Upper lobe of right lung (tissue), 1 donor: ENCODE measurements around the gene EID1. TPM values are rescaled to one million over a fixed set of nuclear protein-coding genes. Genes with fewer than 3 reads are reported as not detected.

Experiments
- ATAC-seq: fragments of 200-7000 bp; cut with Tn5 transposase; one replicate; pipeline ENCODE4 v1.9.1; 2020; ENCODE audit warnings: mild to moderate bottlenecking, moderate library complexity
- DNase-seq: peaks from one replicate; pipeline ENCODE4 v3.0.0-alpha.2; 2020
- H3K27ac ChIP-seq: fragments of 200-600 bp; one replicate; pipeline ENCODE4 v1.8.0; 2022
- H3K27me3 ChIP-seq: fragments of 200-600 bp; one replicate; pipeline ENCODE4 v1.8.0; 2022; ENCODE audit warnings: mild to moderate bottlenecking
- H3K36me3 ChIP-seq: fragments of 200-600 bp; one replicate; pipeline ENCODE4 v1.8.0; 2022
- H3K4me1 ChIP-seq: fragments of 200-600 bp; one replicate; pipeline ENCODE4 v1.8.0; 2022
- H3K4me3 ChIP-seq: fragments of 200-600 bp; one replicate; pipeline ENCODE4 v1.8.0; 2022; ENCODE audit warnings: mild to moderate bottlenecking
- H3K9me3 ChIP-seq: fragments of 200-600 bp; one replicate; pipeline ENCODE4 v1.8.0; 2022
- intact Hi-C: fragments of 100-400 bp; cut with DNase I; formaldehyde crosslinking; loops from one replicate; pipeline ENCODE4 v1.11.0; 2022
- total RNA-seq: library from RNA; stranded (reverse); fragmentation: NEBNext Ultra II Directional; extraction: Animal tissue kit (Norgen Biotek cat#: 25700); gene quantifications from one replicate; pipeline ENCODE4 v1.2.1, GENCODE V29; 2021
- TF ChIP-seq, protein P1 (sequence below): fragments of 200-600 bp; IDR thresholded peaks from one replicate; pipeline ENCODE4 v1.8.0; 2022; ENCODE audit warnings: antibody characterized with exemption
- donor health status: DM: no; HTN: yes; CAD: no; lungs with severe emphysema.

EID1 gene
- total RNA-seq, 1 donor from 2014 or later, result 95.3 TPM

DNA sequence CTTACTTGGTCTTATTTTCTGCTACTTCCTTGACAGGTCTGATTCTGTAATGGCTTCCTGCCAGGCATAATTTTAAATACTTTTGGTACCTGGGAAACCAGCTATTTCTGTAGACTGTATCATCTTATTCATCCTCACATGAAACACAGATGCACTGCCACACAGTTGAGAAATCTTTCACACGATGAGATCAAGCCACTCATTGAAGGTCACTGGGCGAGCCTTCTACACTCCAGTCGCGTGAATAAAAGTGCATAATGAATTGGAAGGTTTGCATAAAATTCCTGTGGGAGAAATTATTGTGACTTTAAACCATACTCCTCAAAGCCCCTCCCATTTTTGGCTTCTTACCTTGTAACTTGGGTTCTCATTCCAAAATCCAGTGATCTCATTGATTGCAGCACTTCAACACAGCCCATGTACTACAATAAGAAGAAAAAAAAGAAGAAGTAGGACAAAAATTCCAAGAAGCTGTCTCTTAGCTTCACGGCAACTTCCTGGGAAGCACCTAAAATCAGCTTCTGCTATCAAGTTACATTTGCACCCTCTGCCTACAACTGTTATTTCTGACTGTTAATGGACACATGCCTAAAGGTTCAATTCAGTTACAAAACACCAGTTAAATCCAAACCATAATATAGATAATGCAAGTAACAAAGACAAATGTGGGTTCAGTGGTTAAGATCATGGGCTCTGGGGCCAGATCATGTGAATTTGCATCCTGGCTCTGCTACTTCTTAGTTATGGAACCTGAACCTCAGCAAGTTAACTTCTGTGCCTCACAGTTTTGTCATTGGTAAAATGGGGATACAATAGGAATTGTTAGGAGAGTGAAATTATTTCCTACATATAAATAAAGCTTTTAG, 46.8 kb downstream of the EID1 start:
- Histone ChIP-seq H3K4me3 (no peak overlapping the region), H3K36me3 (no peaks in the 10 kb centered on the region), H3K27ac (no peak overlapping the region), H3K27me3 (no peaks in the 10 kb centered on the region), H3K9me3 (no peaks in the 10 kb centered on the region), H3K4me1 (no peaks in the 10 kb centered on the region)
- DNase-seq (no peak), ATAC-seq (no peak)
- TF ChIP-seq, protein P1, sequence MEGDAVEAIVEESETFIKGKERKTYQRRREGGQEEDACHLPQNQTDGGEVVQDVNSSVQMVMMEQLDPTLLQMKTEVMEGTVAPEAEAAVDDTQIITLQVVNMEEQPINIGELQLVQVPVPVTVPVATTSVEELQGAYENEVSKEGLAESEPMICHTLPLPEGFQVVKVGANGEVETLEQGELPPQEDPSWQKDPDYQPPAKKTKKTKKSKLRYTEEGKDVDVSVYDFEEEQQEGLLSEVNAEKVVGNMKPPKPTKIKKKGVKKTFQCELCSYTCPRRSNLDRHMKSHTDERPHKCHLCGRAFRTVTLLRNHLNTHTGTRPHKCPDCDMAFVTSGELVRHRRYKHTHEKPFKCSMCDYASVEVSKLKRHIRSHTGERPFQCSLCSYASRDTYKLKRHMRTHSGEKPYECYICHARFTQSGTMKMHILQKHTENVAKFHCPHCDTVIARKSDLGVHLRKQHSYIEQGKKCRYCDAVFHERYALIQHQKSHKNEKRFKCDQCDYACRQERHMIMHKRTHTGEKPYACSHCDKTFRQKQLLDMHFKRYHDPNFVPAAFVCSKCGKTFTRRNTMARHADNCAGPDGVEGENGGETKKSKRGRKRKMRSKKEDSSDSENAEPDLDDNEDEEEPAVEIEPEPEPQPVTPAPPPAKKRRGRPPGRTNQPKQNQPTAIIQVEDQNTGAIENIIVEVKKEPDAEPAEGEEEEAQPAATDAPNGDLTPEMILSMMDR, result no peak
- intact Hi-C loops, result no loop called here

DNA sequence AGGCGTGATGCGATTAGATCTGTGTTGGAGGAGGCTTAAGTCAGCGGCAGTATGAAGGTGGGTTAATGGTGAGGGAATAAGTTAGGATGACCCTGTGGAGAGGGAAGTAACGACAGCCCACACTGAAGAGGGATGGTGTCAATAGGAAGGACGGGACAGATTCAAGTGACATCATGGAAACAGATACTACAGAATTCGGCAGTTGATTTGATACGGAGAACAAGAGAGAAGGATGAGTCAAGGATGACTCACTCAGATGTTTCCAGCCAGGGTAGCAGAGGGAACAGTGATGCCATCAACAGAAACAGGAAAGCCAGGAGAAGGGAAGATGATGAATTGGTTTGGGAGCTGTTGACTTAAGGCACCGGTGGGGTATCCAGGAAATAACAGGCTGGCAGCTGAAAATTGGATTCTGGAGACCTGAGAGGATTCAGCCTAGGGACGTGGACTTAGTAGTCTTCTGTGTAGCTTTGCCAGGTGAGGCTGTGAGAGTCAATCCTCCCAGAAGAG, 47.8 kb downstream of the EID1 start:
- intact Hi-C loops, result no loop called here
- H3K27me3 ChIP-seq, result no peaks in the 10 kb centered on the region
- H3K9me3 ChIP-seq, result no peaks in the 10 kb centered on the region
- H3K4me3 ChIP-seq, result no peak overlapping the region
- ATAC-seq (no peak), DNase-seq (no peak)
- H3K36me3 ChIP-seq, result no peaks in the 10 kb centered on the region
- no peaks in the 10 kb centered on the region for H3K4me1 ChIP-seq
- TF ChIP-seq, protein P1, result no peak
- no peak overlapping the region for H3K27ac ChIP-seq

DNA sequence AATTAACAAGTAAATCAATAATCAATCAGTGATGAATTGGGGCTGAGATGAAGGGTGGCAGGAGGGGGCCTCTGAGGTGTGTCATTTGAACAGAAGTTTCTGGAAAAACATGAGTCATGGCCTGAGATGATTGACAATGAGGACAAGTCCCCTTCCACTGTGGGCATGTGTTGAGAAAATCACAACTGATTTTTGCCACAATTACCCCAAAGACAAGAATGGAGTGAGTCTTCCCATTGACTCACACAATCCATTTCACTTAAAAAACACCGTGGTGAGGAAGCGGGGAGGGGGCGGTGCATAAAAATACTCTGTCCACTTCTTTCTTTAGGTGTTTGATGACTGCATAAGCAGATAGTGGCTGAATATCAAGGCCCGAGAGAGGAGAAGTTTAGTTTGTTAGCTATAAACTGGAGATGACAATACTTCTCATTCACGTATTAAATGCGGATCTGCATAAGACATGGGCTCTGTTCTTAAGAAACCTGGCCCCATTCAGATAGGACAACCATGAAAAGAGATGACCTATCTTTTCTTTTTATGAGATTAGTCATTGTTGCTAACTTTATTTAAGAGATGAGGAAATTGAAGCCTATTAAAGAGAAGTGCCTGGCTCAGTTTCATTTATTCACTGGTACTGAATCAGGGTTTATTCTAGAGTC, 51.1 kb downstream of the EID1 start:
- no peak for DNase-seq
- Histone ChIP-seq H3K9me3 (no peaks in the 10 kb centered on the region), H3K27ac (no peak overlapping the region), H3K4me3 (no peak overlapping the region), H3K36me3 (no peaks in the 10 kb centered on the region), H3K4me1 (no peaks in the 10 kb centered on the region), H3K27me3 (no peaks in the 10 kb centered on the region)
- ATAC-seq, result no peak
- intact Hi-C loops, result no loop called here
- TF ChIP-seq, protein P1, result no peak

DNA sequence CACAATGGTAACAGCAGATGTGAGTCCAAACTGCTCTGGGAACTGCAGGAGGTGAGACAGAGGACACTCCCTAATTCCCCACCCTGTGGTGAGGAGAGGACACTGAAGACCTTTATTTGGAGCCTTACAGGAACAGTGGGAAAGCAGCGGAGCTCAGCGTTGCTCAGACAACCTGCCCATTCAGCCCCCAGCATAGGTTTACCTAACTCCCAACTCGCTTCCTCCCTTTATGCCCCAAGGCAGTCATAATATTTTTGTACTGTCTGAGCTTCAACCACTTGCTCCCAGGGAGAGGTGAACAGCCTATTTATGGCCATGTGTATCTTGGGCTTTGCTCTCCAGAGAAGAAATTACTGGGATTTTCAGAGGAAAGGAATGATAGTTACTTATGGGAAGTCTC, 51.7 kb downstream of the EID1 start:
- no peak for ATAC-seq
- no peak for DNase-seq
- intact Hi-C loops, result no loop called here
- Histone ChIP-seq H3K4me1 (no peaks in the 10 kb centered on the region), H3K9me3 (no peaks in the 10 kb centered on the region), H3K4me3 (no peak overlapping the region), H3K27ac (no peak overlapping the region), H3K27me3 (no peaks in the 10 kb centered on the region), H3K36me3 (no peaks in the 10 kb centered on the region)
- TF ChIP-seq, protein P1, result no peak

Other genes with a start within 250 kb of the EID1 start
- gene FBN1, start 232.4 kb upstream of the EID1 start, total RNA-seq, result 46.9 TPM
- 4.2 TPM for gene CEP152, start 67.1 kb upstream of the EID1 start, total RNA-seq
- 0.32 TPM for gene SHC4, start 85.8 kb downstream of the EID1 start, total RNA-seq
- gene SECISBP2L, start 168.3 kb downstream of the EID1 start, total RNA-seq, result 119 TPM